Measurements from ENCODE around the gene DNAL1. TPM values are rescaled to one million over a fixed set of nuclear protein-coding genes. Genes with fewer than 3 reads are reported as not detected.
A peak's percentile ranks its signal among the peaks of the same experiment; 100 is the strongest.

The DNAL1 gene
- total and polyA plus RNA-seq, 2 of the 13 experiments (the other 11 are each of a cell fraction or from before 2014, with no cell fraction given) = 1.4 to 13.3 TPM

- TF ChIP-seq AFF4 (CRISPR knock-in tag; IDR thresholded peaks at IDR 0.05) (no peak), SNRNP70 (IDR thresholded peaks at IDR 0.05; ENCODE audit: low read depth, low read length) (no peak), ZBTB39 (CRISPR knock-in tag; IDR thresholded peaks at IDR 0.05) (no peak), ZFY (CRISPR knock-in tag; IDR thresholded peaks at IDR 0.05) (peak; percentile 51), ZNF264 (CRISPR knock-in tag; IDR thresholded peaks at IDR 0.05) (no peak), SP2 (CRISPR knock-in tag; IDR thresholded peaks at IDR 0.05) (no peak; the same call in 1 of the 2 replicates), ZNF841 (CRISPR knock-in tag; IDR thresholded peaks at IDR 0.05; ENCODE audit: borderline replicate concordance) (no peak), DZIP1 (CRISPR knock-in tag; IDR thresholded peaks at IDR 0.05) (no peak), IRX3 (CRISPR knock-in tag; IDR thresholded peaks at IDR 0.05; ENCODE audit: borderline replicate concordance, low read depth) (no peak), BORCS8-MEF2B (CRISPR knock-in tag; IDR thresholded peaks at IDR 0.05) (no peak), TFDP1 (CRISPR knock-in tag; IDR thresholded peaks at IDR 0.05; ENCODE audit: borderline replicate concordance) (no peak), TCF12 (IDR thresholded peaks at IDR 0.05) (no peak), TCF12 (CRISPR knock-in tag; IDR thresholded peaks at IDR 0.05) (no peak), ZNF24 (IDR thresholded peaks at IDR 0.05) (no peak), YEATS2 (CRISPR knock-in tag; IDR thresholded peaks at IDR 0.05; ENCODE audit: borderline replicate concordance) (no peak; the same call in 1 of the 2 replicates)
Measured at GRCh38 chr14:73633116-73634010, 11.4 kb upstream of the DNAL1 start (continued).

Data from HepG2 (cell line).